ENCODE measurements around the gene VTI1A. TPM values are rescaled to one million over a fixed set of nuclear protein-coding genes. Genes with fewer than 3 reads are reported as not detected.

The VTI1A gene
- total RNA-seq, 1 donor from 2014 or later = 48.5 TPM

DNA sequence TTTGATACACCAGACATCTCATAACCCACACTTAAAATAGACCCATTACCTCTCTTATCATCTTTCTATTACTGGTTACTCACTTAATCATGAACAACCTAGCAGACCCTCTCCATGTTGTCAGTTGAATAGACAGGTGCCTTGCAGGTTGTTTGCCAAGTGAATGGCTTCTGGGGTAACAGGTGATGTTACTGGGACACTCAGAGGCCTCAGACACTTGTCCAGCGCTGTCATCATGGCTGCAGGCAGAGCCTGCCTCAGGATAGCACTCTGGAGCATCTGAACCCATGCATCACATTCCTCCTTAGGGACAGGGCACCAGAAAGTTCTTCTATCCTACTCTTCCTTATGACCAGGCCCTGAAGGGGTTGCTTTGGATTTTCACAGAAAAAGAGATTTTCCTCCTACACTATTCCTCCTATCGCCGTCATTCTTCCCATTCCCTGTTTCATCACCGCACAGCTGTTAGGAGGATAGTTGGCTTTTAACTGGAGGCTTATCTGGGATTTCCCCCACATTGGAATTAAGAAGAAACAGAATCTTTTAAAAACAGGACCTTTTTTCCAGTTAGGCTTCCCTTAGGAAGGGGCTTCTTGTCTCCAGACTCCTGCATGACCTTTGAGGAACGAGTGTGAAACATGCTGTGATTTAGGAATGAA is 182.1 kb downstream of the VTI1A start:
- intact Hi-C loops (cut with micrococcal nuclease) = no loop called here

- intact Hi-C loops (cut with micrococcal nuclease) = no loop called here
These were observed 184.7 kb downstream of the VTI1A start for GRCh38 chr10:112631501-112632400.

- intact Hi-C loops (cut with micrococcal nuclease) = no loop called here
These were observed 187.2 kb downstream of the VTI1A start for GRCh38 chr10:112634096-112634830.

- intact Hi-C loops (cut with micrococcal nuclease) = no loop called here
These were observed 190.9 kb downstream of the VTI1A start for GRCh38 chr10:112637901-112638300.

DNA sequence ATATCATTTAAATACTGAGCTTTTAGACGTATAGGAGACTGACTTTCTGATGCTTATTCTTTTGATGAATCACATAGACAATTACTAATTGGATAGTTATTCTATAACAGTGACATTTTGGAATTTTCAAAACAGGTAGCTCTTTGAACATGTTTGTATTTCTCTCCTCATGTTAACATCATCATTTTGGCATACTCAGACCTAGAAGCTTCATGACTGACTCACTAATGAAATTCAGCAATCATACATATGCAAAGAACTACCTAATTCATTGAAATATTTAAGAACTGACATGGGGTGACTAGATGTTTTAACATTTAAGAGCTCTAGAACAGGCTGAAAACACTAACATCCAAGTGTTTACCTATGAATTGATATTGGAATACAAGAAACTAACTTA is 192.3 kb downstream of the VTI1A start:
- intact Hi-C loops (cut with micrococcal nuclease) = no loop called here

DNA sequence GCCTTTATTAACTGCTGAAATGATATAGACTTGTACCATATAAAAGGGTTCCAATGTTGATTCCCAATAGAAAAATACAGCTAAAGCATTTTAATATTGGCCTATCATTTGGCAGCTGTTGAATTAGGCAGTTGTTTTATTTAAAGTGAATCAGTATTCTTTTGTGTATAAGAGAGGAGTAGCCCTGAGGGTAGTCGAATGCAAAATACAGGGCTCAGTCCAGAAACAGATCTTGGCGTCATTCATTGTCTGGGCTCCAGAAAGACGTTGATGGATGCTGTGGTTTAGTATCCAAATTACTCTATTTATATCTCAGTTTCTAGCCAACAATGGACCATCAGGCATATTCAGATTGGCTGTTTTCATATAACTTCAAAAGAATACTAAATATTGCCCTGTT is 193.6 kb downstream of the VTI1A start:
- intact Hi-C loops (cut with micrococcal nuclease) = no loop called here

GRCh38 chr10:112643600-112644264 is 196.7 kb downstream of the VTI1A start:
- intact Hi-C loops (cut with micrococcal nuclease) = no loop called here

GRCh38 chr10:112644265-112644645 is 197.2 kb downstream of the VTI1A start:
- intact Hi-C loops (cut with micrococcal nuclease) = no loop called here

DNA sequence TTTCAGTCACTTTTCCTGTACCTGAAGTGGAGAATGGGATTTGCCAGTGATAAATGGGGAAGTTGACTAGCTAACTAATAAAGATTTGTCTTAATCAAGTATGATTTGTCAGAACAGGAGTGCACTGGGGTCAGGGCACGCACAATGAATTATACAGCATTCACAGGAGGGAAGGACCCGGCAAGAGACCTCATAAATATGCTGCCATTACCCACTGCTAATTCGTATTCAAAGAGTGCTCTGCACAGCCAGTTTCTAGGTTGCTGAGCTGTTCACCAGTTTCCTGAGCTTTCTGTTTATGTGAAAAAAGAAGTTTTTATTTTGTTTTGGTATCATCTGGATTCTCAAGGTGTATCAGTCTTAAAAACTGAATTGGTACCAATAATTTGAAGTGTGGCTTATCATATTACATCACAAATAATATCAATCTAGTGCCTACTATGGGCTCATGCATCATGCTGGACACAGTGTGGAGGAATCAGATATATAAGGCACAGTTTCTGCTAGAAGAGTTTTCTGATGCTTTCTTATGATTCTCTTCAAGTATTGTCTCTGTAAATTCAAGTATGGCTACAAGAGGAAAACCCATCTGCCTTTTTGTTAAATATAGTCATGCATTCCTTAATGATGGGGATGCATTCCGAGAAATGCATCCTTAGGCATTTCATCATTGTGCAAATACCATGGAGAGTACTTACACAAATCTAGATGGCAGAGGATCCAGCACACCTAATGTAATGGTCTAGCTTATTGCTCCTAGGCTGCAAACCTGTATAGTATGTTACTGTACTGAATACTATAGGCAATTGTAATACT is 202.2 kb downstream of the VTI1A start:
- intact Hi-C loops (cut with micrococcal nuclease) = no loop called here

DNA sequence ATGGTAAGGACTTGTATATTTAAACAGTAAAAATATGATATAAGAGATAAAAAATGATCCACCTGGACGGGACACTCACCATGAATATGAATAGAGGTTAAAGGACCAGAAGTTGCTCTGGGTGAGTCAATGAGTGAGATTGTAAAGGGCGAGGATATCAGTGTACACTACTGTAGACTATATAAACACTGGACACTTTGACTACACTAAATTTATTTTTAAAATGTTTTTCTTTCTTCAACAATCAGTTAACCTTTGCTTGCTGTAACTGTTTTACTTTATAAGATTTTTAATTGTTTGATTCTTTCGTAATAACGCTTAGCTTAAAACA is 202.8 kb downstream of the VTI1A start:
- intact Hi-C loops (cut with micrococcal nuclease) = no loop called here

DNA sequence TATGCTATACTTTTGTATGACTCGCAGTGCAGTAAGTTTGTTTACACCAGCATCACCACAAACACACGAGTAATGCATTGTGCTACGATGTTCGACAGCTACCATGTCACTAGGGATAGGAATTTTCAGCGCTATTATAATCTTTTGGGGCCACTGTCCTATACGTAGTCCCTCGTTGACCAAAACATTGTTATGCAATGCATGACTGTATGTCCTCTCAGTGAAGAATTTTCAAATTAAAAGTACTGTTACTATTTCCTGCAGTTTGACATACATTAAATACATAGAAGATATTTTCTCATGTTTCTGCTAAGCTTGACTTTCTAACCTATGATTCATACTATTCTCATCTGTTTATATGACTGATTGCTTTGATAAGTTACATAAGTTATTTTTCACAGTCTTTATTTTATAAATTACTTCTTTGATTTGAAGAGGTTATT is 203.6 kb downstream of the VTI1A start:
- intact Hi-C loops (cut with micrococcal nuclease) = no loop called here

DNA sequence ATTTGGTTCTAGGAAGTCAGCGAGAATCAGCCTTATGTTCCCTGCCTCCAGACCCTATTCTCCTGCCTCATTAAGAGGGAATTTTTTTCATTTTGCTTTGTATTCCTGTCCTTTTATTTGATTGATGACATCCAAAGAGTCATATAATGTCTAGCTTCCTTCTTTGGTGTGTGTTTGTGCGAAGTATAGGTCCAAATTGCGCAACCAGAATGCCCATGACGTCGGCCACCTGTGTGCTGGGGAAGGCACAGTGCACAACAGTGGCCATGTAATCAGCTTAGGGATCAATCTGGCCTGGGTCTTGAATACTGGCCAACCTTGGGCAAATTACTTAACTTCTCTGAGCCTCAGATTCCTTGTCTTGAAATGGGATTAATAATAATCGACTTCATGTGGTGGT is 206.2 kb downstream of the VTI1A start:
- intact Hi-C loops (cut with micrococcal nuclease) = no loop called here

DNA sequence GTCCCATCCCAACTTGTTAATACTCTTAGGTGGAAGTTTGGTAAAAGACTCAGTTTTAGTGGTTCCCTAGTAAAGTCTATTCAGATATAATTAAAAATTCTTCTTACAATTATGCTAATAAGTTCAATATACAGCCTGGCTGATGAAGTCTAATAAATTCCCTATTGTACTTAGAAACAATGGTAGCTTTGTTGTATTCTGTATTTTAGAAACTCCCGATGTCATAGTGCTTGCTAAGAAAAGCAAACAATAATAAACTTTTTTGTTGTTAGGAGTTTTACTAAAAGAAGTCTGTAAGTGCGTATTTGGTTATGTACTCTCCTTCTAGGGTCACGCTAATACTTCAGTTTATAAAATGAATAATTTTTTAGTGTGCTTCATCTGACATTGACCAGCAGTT is 206.8 kb downstream of the VTI1A start:
- intact Hi-C loops (cut with micrococcal nuclease) = no loop called here

GRCh38 chr10:112654794-112655193 is 207.8 kb downstream of the VTI1A start:
- intact Hi-C loops (cut with micrococcal nuclease) = no loop called here

- intact Hi-C loops (cut with micrococcal nuclease) = no loop called here
These were observed 208.7 kb downstream of the VTI1A start for GRCh38 chr10:112655722-112656121.

- intact Hi-C loops (cut with micrococcal nuclease) = no loop called here
These were observed 211.4 kb downstream of the VTI1A start for GRCh38 chr10:112658465-112658864.

GRCh38 chr10:112658900-112659638 is 212.1 kb downstream of the VTI1A start:
- intact Hi-C loops (cut with micrococcal nuclease) = no loop called here

DNA sequence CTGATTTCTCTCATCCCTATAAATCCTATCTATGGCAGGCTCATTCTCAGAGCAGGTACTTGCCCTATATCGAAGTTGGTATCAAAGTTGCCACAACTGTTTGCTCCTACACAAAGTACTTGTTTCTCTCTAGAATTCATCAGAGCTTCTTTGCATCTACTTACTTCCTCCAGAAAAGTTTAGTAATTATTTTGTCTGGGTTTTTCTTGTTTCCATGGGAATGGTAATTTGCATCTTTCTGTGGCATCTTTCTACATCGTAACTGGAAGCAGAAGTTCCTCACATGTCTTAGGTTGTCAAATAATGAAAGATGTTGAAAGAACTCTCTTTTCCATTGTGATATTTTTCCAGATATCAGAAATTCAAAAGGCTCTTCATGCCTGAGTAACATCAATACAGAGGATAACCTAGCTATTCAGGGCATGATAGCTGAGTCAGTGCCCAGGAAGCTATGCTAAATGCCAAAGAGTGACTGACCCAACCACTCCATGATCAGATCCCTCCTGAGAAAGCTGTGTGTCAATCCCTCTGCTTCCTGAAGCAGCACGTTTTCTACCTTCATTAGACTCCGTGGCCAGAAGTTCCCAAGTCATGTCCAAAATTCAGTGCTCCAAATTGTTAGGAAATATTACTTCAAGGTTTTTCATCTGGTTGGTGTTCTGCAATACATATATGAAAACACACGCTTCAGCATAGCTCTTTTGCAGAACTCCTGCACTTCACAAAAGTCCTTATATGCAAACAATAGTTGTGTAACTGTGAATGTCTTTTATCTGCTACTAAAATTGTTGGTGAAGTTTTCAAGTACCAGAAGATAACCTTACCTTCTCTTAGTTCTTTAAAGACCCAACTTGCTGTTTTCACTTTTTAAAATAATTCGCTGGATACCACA is 216.5 kb downstream of the VTI1A start:
- intact Hi-C loops (cut with micrococcal nuclease) = no loop called here

DNA sequence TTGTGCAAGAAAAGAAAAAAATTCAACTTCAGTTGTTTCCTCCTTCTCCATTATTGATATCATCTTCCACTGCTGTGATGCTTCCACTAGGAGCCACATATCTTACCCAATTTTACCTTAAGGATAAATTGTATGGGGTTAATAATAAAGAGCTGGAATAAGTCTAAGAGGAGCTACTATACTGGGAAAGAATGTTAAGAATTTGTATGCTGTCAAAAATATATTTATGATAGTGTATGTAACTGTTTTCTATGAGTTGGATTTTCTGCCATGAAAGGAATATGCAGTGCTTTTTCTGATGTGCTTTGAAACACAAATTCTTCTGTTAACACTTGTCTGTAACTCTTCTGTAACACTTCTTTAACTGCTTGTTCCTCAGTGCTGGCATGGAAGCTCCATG is 219.1 kb downstream of the VTI1A start:
- intact Hi-C loops (cut with micrococcal nuclease) = no loop called here

Data from T-helper 1 cell treated with Interleukin-12 subunit alpha and Interleukin-12 subunit beta and Interleukin-4 antibody, amounts not matched to agents 30 ng/mL and 1 ng/mL, for 36 hours (primary cell).